Measurements from ENCODE around the gene LIPC.

LIPC gene

DNA sequence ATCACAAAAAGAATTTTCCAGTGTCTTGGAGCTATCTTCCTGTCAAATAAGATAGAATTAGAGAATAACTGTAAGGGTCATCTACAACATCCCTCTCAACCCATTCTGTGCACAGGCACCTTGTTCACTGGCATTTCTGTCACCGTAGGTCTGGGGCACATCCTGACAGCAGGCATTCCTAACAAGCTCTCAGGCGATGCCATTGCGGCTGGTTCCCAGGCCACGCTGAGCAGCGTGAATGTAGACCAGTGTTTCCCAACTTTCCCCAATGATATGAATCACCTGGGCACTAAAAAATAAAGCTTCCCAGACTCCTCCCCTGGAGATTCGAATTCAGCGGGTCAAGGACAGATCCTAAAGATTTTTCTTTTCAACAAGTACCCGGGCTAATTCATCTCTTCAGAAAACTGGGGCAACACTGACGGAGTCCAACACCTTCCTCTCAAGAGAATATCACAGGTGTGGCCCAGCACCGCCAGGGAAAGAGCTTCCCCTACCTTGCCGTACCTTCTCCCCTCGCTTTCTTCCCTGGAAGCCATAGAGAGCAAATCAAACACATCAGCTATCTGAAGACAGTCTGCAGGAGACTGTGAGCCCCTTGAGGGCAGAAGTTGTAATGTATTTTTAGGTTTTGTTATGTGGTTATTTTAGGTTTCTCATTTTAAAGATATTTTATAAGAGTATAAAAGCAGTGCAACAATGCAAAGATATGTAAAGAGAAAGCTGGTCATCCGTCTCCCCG, 143.4 kb downstream of the LIPC start:
- DNase-seq (ENCODE audit: low read depth): no peak
- no peak for TF ChIP-seq CTCF (IDR thresholded peaks at IDR 0.05; ENCODE audit: low read depth, low read length)
- no peak for TF ChIP-seq MYC (IDR thresholded peaks at IDR 0.05; ENCODE audit: low read depth, low read length)
- no peak for TF ChIP-seq MAX (IDR thresholded peaks at IDR 0.05; ENCODE audit: low read depth, low read length)
- TF ChIP-seq POLR2A (IDR thresholded peaks at IDR 0.05; ENCODE audit: extremely low read depth, insufficient read length): no peak
- H3K4me3 ChIP-seq (ENCODE audit: low read depth, low read length): no peak overlapping the region

- no peak for TF ChIP-seq POLR2A (IDR thresholded peaks at IDR 0.05; ENCODE audit: extremely low read depth, insufficient read length)
- TF ChIP-seq CTCF (IDR thresholded peaks at IDR 0.05; ENCODE audit: low read depth, low read length): no peak
- no peak for TF ChIP-seq MAX (IDR thresholded peaks at IDR 0.05; ENCODE audit: low read depth, low read length)
- no peak for TF ChIP-seq MYC (IDR thresholded peaks at IDR 0.05; ENCODE audit: low read depth, low read length)
Measured at GRCh38 chr15:58576657-58577056, 144.9 kb downstream of the LIPC start.

GRCh38 chr15:58582160-58582559, 150.4 kb downstream of the LIPC start:
- no peak overlapping the region for H3K4me3 ChIP-seq (ENCODE audit: low read depth, low read length)
- TF ChIP-seq MAX (IDR thresholded peaks at IDR 0.05; ENCODE audit: low read depth, low read length) (no peak), POLR2A (IDR thresholded peaks at IDR 0.05; ENCODE audit: extremely low read depth, insufficient read length) (no peak), MYC (IDR thresholded peaks at IDR 0.05; ENCODE audit: low read depth, low read length) (no peak), CTCF (IDR thresholded peaks at IDR 0.05; ENCODE audit: low read depth, low read length) (no peak)
- no peak for DNase-seq (ENCODE audit: low read depth)

More at GRCh38 chr15:58576657-58577056, 144.9 kb downstream of the LIPC start:
- H3K4me3 ChIP-seq (ENCODE audit: low read depth, low read length): no peak overlapping the region
- DNase-seq (ENCODE audit: low read depth): no peak

DNA sequence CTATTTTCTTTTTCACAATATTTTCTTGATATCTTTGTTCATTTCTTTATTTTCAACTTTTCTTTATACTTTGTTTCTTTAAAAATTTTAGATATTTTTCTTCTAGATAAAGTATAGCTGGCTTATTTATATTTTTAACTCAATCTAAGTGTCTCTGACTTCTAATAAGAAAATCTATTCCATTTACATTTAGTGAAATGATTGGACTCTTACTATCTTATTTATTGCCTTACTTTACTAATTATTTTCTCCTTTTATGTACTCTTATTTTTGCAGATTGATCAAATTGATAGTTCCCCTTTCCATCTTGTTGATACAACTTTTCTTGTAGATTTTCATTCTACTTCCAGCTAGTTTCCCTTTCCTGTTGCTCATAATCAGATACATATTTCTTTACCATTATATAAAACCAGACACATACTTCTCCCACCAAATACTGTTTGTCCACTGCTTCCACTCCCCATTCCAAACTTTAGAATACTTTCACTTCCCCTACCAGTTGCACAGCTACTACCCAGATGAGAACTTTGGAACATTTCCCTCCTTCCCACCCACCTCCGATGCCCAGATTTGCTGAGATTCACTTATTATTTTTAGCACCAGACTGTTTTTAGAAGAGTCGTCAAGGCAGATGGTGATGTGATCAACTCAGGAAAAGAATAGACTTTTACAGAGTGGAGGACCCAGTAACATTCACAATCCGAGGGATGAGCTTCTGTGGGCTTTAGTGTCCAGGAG, 151.5 kb downstream of the LIPC start:
- DNase-seq (ENCODE audit: low read depth): no peak
- TF ChIP-seq MAX (IDR thresholded peaks at IDR 0.05; ENCODE audit: low read depth, low read length): no peak
- no peak for TF ChIP-seq MYC (IDR thresholded peaks at IDR 0.05; ENCODE audit: low read depth, low read length)
- TF ChIP-seq POLR2A (IDR thresholded peaks at IDR 0.05; ENCODE audit: extremely low read depth, insufficient read length): no peak
- TF ChIP-seq CTCF (IDR thresholded peaks at IDR 0.05; ENCODE audit: low read depth, low read length): no peak
- H3K4me3 ChIP-seq (ENCODE audit: low read depth, low read length): no peak overlapping the region

DNA sequence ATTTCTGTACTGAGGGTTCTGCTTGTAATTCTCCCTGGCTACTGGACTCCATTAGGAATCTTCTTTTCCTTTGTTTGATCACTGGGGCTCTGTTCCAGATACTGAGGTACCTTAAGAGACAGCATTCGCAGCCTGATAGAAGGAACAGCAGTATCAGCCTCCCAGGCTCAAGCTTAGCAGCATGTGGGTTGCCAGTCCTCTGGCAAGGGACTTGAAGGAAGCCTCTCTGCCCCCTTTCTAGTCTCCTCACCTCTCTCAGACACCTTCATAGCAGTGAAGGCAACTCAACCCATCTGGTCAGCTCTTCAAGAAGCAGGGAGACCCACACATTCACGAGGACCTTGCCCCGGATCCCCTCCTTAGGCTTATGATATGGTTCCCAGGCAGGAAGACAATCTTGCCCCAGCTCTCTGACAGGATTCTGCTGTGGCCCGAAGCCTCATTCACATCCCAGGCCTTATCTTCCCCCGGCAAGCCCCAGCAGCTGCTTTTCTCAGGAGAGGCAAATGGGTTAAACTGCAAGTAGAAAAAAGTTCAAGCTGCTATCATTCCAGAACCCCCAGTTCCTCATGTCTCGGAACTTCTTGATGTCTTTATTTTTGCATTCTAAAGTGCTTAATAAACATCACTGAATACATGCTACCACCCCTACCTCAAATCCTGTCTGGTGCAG, 153.1 kb downstream of the LIPC start:
- TF ChIP-seq MAX (IDR thresholded peaks at IDR 0.05; ENCODE audit: low read depth, low read length) (no peak), CTCF (IDR thresholded peaks at IDR 0.05; ENCODE audit: low read depth, low read length) (no peak), MYC (IDR thresholded peaks at IDR 0.05; ENCODE audit: low read depth, low read length) (no peak), POLR2A (IDR thresholded peaks at IDR 0.05; ENCODE audit: extremely low read depth, insufficient read length) (no peak)
- no peak for DNase-seq (ENCODE audit: low read depth)
- H3K4me3 ChIP-seq (ENCODE audit: low read depth, low read length): no peak overlapping the region
